CD1c-positive myeloid dendritic cell (primary cell): ENCODE results near the gene FTSJ1.
"Not testable (repeated sequence)": the region's sequence is repeated elsewhere in the genome, so short reads cannot be mapped to it uniquely, and the experiment has no call there.

Experiments used
- DNase-seq: peaks from one replicate; pipeline ENCODE4 v3.0.0-alpha.2; 2016; ENCODE audit errors: extremely low spot score

FTSJ1 gene

DNA sequence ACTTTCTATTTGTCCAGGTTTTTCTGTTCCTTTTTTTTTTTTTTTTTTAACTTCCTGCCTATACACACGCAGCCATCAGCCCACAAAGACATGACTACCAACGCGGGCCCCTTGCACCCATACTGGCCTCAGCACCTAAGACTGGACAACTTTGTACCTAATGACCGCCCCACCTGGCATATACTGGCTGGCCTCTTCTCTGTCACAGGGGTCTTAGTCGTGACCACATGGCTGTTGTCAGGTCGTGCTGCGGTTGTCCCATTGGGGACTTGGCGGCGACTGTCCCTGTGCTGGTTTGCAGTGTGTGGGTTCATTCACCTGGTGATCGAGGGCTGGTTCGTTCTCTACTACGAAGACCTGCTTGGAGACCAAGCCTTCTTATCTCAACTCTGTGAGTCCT lies 47.7 kb downstream of the FTSJ1 start:
- peak; percentile 16 for DNase-seq

GRCh38 chrX:48525853-48526252 lies 49.9 kb downstream of the FTSJ1 start:
- DNase-seq: not testable (repeated sequence)

- DNase-seq: no peak
Observed at GRCh38 chrX:48530736-48531135, 54.7 kb downstream of the FTSJ1 start.

DNA sequence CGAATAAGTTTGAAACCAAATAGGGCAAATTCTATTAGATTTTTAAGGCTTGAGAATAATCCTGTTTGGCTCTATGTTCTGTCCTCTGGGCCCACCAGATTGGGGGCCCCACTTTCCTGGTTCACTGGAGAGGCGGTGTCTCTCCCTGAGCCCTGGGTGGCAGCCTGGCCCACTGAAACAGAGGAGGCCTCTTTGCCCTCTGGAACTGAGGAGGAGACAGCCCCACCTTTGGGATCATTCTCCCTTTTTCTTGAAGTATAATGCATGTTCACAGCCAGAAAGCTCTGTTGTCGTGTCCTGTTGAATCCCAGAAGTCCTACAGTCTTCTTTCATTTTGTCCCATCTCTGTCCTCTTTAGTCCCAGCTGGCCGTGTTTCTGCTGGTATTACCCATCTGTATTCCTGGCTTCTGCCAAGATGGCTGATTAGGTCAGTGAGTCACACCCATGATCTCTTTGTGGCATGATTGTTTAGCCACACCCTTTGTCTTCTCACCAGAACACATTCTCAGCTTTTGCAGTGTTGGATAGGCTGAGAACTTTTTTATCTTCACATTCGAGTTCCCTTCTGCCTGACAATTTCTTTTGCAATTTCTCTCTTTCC lies 55.5 kb downstream of the FTSJ1 start:
- DNase-seq: no peak

- no peak for DNase-seq
Observed at GRCh38 chrX:48532161-48532560, 56.2 kb downstream of the FTSJ1 start.

GRCh38 chrX:48533165-48533564 lies 57.2 kb downstream of the FTSJ1 start:
- no peak for DNase-seq
